ENCODE results near the gene GP1BA.

GRCh38 chr17:4947010-4947410, 14.9 kb downstream of the GP1BA start:
- no peak for TF ChIP-seq MAX (IDR thresholded peaks at IDR 0.05)
- no peak for TF ChIP-seq CEBPB (IDR thresholded peaks at IDR 0.05)
- no peak for TF ChIP-seq TEAD4 (IDR thresholded peaks at IDR 0.05)
- TF ChIP-seq TCF12 (IDR thresholded peaks at IDR 0.05; ENCODE audit: low read depth) = no peak
- TF ChIP-seq NFIC (IDR thresholded peaks at IDR 0.05) = no peak
- no peak for TF ChIP-seq CREB1 (IDR thresholded peaks at IDR 0.05; ENCODE audit: low read depth)
- TF ChIP-seq RAD21 (IDR thresholded peaks at IDR 0.05; ENCODE audit: low read depth) = no peak
- no peak for TF ChIP-seq TAF1 (IDR thresholded peaks at IDR 0.05; ENCODE audit: low read depth)
- no peak for TF ChIP-seq EP300 (IDR thresholded peaks at IDR 0.05; ENCODE audit: borderline replicate concordance)
- no peak for TF ChIP-seq USF1 (IDR thresholded peaks at IDR 0.05)
- TF ChIP-seq REST (IDR thresholded peaks at IDR 0.05; ENCODE audit: low read depth) = no peak
